Activated naive CD8-positive, alpha-beta T cell (primary cell): ENCODE measurements around the gene GPR68.
"Not testable (repeated sequence)": the region's sequence is repeated elsewhere in the genome, so short reads cannot be mapped to it uniquely, and the experiment has no call there.

Experiments used
- H3K27ac Mint-ChIP-seq: one replicate; pipeline ENCODE4 v1.8.0; 2021; ENCODE audit warnings: mixed read lengths
- H3K27me3 Mint-ChIP-seq: one replicate; pipeline ENCODE4 v1.8.0; 2021; ENCODE audit warnings: mixed read lengths
- H3K36me3 Mint-ChIP-seq: one replicate; pipeline ENCODE4 v1.8.0; 2021; ENCODE audit warnings: mixed read lengths
- H3K4me1 Mint-ChIP-seq: one replicate; pipeline ENCODE4 v1.8.0; 2021; ENCODE audit warnings: low read depth, mixed read lengths
- H3K4me3 Mint-ChIP-seq: one replicate; pipeline ENCODE4 v1.8.0; 2021; ENCODE audit warnings: mild to moderate bottlenecking, mixed read lengths
- H3K9me3 Mint-ChIP-seq: one replicate; pipeline ENCODE4 v1.8.0; 2021; ENCODE audit warnings: low read depth, mixed read lengths

Gene GPR68

DNA sequence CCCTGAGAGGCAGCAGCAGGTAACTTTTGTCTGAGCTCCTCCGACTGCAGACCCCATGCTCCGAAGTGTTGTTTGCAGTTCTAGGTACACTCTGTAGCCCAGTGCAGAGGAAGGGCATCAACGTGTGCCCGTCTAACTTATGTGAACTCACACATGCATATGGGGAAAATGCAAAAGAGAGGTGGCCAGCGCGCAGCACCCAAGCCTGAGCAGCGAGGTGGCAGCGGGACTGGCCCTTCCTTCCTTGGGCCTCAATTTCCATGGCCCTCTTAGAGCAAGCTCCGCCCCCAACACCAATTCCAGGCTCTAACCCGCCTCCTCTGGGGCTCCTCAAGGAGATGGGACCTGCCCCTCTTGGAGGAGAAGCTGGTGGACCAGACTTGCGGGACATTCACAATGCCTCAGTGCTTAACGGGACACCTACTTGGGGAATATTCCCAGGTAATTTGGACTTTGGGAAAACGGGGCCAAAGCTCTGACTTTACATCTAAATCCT is 27.7 kb downstream of the GPR68 start:
- Mint-ChIP-seq H3K4me1 (peaks cover 11% of the 10 kb centered on the region), H3K9me3 (no peaks in the 10 kb centered on the region), H3K4me3 (no peak overlapping the region), H3K27me3 (no peaks in the 10 kb centered on the region), H3K36me3 (peaks cover 19% of the 10 kb centered on the region), H3K27ac (no peak overlapping the region)

GRCh38 chr14:91215381-91215780 is 29.1 kb downstream of the GPR68 start:
- H3K36me3 Mint-ChIP-seq: peaks cover 15% of the 10 kb centered on the region
- no peak overlapping the region for H3K4me3 Mint-ChIP-seq
- no peaks in the 10 kb centered on the region for H3K9me3 Mint-ChIP-seq
- no peaks in the 10 kb centered on the region for H3K27me3 Mint-ChIP-seq
- peaks cover 2% of the 10 kb centered on the region for H3K4me1 Mint-ChIP-seq
- H3K27ac Mint-ChIP-seq: no peak overlapping the region

DNA sequence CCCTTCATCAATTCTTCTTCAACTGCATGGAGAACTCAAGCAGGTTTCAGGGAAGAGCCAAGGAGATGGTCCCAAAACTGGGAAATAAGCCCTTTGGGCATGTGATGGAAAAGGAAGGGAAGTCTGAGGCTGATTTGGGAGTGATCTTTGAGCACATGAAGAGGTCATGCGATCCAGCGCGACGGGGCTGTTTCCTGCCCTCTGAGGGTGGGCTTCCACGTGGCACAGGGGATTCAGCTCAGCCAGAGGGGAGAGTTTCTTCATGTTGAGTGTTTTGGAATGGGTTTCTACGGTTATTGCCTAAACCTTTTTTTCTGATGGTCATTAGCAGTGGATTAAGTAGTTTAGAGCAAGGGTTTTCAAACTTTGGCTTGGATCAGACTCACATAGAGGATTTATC is 30.2 kb downstream of the GPR68 start:
- Mint-ChIP-seq H3K4me3 (no peak overlapping the region), H3K4me1 (no peaks in the 10 kb centered on the region), H3K27me3 (no peaks in the 10 kb centered on the region), H3K9me3 (no peaks in the 10 kb centered on the region), H3K36me3 (peaks cover 18% of the 10 kb centered on the region), H3K27ac (no peak overlapping the region)

- Mint-ChIP-seq H3K4me3 (no peak overlapping the region), H3K4me1 (peaks cover 6% of the 10 kb centered on the region), H3K9me3 (no peaks in the 10 kb centered on the region), H3K36me3 (peaks cover 23% of the 10 kb centered on the region), H3K27me3 (no peaks in the 10 kb centered on the region), H3K27ac (no peak overlapping the region)
These were observed 33.5 kb downstream of the GPR68 start for GRCh38 chr14:91211017-91211416.

GRCh38 chr14:91207008-91207407 is 37.5 kb downstream of the GPR68 start:
- Mint-ChIP-seq H3K27ac (peak overlapping the region; percentile 47), H3K9me3 (no peaks in the 10 kb centered on the region), H3K4me3 (no peak overlapping the region), H3K27me3 (no peaks in the 10 kb centered on the region), H3K36me3 (peaks cover 20% of the 10 kb centered on the region), H3K4me1 (peaks cover 24% of the 10 kb centered on the region)

GRCh38 chr14:91205459-91205858 is 39.0 kb downstream of the GPR68 start:
- Mint-ChIP-seq H3K27me3 (no peaks in the 10 kb centered on the region), H3K4me1 (peaks cover 28% of the 10 kb centered on the region), H3K9me3 (no peaks in the 10 kb centered on the region), H3K36me3 (peaks cover 25% of the 10 kb centered on the region), H3K4me3 (peak overlapping the region; percentile 10), H3K27ac (peak overlapping the region; percentile 78)

DNA sequence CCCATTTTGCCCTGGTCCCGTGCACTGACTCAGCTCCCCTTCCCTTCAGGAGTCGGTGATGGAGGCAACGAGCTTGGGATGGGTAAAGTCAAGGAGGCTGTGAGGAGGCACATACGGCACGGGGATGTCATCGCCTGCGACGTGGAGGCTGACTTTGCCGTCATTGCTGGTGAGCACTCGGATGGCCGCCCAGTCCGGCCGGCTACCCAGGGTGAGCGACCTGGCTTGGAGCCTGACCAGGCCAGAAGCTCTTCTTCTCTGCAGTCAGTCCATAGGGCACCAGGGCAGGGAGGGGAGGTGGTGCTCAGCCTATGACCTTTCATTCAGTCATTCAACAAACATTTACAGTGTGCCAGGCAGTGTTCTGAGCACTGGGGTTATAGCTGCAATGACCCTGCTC is 39.8 kb downstream of the GPR68 start:
- Mint-ChIP-seq H3K36me3 (peaks cover 28% of the 10 kb centered on the region), H3K27me3 (no peaks in the 10 kb centered on the region), H3K27ac (peak overlapping the region; percentile 78), H3K9me3 (no peaks in the 10 kb centered on the region), H3K4me1 (peaks cover 28% of the 10 kb centered on the region), H3K4me3 (peak overlapping the region; percentile 32)

GRCh38 chr14:91202234-91202974 is 42.1 kb downstream of the GPR68 start:
- Mint-ChIP-seq H3K4me1 (peaks cover 30% of the 10 kb centered on the region), H3K27ac (no peak overlapping the region)

DNA sequence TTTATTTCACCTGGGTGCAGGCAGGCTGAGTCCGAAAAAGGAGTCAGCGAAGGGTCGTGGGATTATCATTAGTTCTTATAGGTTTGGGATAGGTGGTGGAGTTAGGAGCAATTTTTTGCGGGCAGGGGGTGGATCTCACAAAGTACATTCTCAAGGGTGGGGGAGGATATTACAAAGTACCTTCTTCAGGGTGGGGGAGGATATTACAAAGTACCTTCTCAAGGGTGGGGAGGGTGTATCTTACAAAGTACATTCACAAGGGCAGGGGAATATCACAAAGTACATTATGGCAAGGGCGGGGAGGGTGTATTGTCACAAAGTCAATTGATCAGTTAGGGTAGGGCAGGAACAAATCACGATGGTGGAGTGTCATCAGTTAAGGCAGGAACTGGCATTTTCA is 43.7 kb downstream of the GPR68 start:
- not testable (repeated sequence) for H3K27ac Mint-ChIP-seq, H3K4me3 Mint-ChIP-seq
- H3K4me1 Mint-ChIP-seq: peaks cover 24% of the 10 kb centered on the region

More at GRCh38 chr14:91202234-91202974, 42.1 kb downstream of the GPR68 start:
- H3K36me3 Mint-ChIP-seq: peaks cover 30% of the 10 kb centered on the region
- no peak overlapping the region for H3K4me3 Mint-ChIP-seq
- no peaks in the 10 kb centered on the region for H3K27me3 Mint-ChIP-seq
- no peaks in the 10 kb centered on the region for H3K9me3 Mint-ChIP-seq

DNA sequence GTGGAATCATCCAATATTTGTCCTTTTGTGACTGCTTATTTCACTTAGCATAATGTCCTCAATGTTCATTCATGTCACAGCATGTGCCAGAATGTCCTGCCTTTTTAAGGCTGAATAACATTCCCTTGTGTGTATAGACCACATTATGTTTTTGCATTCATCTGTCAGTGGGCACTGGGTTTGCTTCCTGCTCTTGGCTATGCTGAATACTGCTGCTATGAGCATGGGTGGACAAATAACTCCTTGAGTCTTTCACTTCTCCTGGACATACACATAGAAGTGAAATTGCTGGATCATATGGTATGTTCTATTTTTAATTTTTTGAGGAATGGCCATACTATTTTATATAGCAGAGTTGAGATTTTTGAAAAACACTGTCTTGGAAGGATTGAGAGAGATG is 46.9 kb downstream of the GPR68 start:
- Mint-ChIP-seq H3K4me3 (no peak overlapping the region), H3K9me3 (no peaks in the 10 kb centered on the region), H3K27me3 (no peaks in the 10 kb centered on the region), H3K4me1 (peaks cover 30% of the 10 kb centered on the region), H3K27ac (no peak overlapping the region), H3K36me3 (peaks cover 26% of the 10 kb centered on the region)

More for the DNA sequence above, 43.7 kb downstream of the GPR68 start:
- H3K9me3 Mint-ChIP-seq, H3K27me3 Mint-ChIP-seq: not testable (repeated sequence)
- peaks cover 32% of the 10 kb centered on the region for H3K36me3 Mint-ChIP-seq

GRCh38 chr14:91195881-91196280 is 48.6 kb downstream of the GPR68 start:
- Mint-ChIP-seq H3K36me3 (peaks cover 36% of the 10 kb centered on the region), H3K4me3 (no peak overlapping the region), H3K27me3 (no peaks in the 10 kb centered on the region), H3K9me3 (no peaks in the 10 kb centered on the region), H3K4me1 (peaks cover 27% of the 10 kb centered on the region), H3K27ac (no peak overlapping the region)

DNA sequence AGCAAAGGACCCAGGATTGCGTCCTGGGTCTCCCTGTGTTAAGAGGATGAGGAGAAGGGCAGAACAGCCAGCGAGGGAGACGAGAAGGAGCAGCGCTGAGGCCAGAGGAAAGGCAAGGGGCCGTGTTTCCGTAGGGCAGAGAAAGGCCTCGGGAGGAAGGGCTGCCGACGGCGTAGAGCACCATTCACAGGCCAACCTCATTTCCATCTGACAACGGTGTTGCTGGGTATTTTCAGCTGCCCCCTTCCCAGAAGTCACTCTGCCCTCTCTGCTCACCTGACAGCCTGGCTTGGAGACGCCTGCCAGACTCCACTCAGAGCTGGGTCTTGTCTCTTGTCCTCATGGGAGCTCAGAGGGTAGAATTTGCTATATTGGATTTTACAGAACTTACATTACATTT is 51.4 kb downstream of the GPR68 start:
- H3K4me1 Mint-ChIP-seq: peaks cover 25% of the 10 kb centered on the region
- no peak overlapping the region for H3K27ac Mint-ChIP-seq

DNA sequence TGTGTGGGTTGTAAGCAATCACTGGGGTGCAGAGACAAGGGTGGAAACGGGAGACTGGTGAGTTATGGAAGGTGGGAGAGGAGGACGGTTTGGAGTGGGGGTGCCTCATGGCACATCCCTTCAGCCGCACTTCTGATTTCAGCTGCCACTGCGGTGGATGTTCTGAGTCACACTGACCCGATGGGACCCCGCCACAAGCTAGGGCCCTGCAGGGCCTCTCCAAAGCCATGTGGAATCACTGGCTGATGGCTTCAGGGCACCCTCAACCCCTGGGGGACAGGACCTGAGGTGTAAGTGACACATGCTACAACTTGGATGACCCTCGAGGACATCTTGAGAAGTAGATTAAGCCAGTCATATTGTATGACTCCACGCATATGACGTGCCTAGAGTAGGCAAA is 53.7 kb downstream of the GPR68 start:
- peaks cover 22% of the 10 kb centered on the region for H3K4me1 Mint-ChIP-seq

More for the DNA sequence above, 51.4 kb downstream of the GPR68 start:
- Mint-ChIP-seq H3K36me3 (peaks cover 30% of the 10 kb centered on the region), H3K27me3 (no peaks in the 10 kb centered on the region), H3K9me3 (no peaks in the 10 kb centered on the region), H3K4me3 (no peak overlapping the region)

DNA sequence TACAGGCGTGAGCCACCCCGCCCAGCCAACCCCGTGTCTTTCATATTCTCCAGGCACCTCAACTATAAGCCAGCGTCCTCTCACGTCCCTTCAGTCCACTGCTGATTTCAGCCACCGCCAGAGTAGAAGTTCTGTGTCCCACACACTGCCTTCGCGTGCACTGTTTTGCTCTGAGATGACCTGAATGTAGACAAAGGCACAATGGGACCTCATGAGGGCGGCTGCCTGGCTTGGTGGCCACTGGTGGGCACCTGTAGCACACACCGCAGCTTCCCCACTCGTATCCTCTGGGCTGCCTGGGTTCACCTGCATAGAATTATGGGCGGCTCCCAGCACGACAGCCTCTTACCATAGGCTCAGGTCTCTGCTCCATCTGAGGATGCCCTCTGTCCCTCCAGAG is 57.2 kb downstream of the GPR68 start:
- peaks cover 18% of the 10 kb centered on the region for H3K36me3 Mint-ChIP-seq
- H3K27me3 Mint-ChIP-seq: no peaks in the 10 kb centered on the region
- no peak overlapping the region for H3K4me3 Mint-ChIP-seq
- no peak overlapping the region for H3K27ac Mint-ChIP-seq
- H3K4me1 Mint-ChIP-seq: peaks cover 3% of the 10 kb centered on the region
- H3K9me3 Mint-ChIP-seq: no peaks in the 10 kb centered on the region

More for the DNA sequence above, 53.7 kb downstream of the GPR68 start:
- no peak overlapping the region for H3K27ac Mint-ChIP-seq
- no peak overlapping the region for H3K4me3 Mint-ChIP-seq
- H3K36me3 Mint-ChIP-seq: peaks cover 20% of the 10 kb centered on the region
- no peaks in the 10 kb centered on the region for H3K9me3 Mint-ChIP-seq
- H3K27me3 Mint-ChIP-seq: no peaks in the 10 kb centered on the region

DNA sequence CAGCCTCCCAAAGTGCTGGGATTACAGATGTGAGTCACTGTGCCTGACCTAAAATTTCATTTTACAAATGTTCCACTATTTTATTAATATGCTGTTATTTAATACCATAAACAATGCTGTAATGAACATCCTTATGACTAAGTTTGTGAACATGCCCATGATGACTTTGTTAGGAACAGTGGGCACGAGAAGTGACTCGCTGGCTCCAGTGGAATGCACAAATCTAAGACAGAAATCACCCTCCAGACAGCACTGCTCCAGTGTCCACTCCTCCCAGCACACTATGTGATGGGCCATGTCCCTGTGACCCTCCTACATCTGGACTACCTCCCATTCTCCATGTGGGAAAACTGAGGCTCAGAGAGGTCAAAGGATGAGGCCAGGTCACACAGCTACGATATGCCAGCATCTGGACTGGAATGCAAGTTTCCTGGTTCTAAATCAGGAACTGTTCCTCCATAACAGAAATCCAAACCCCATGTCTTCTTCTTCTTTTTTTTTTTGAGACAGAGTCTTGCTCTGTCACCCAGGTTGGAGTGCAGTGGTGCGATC is 57.9 kb downstream of the GPR68 start:
- H3K36me3 Mint-ChIP-seq: peaks cover 12% of the 10 kb centered on the region

More for the DNA sequence above, 57.9 kb downstream of the GPR68 start:
- no peak overlapping the region for H3K27ac Mint-ChIP-seq
- peaks cover 1% of the 10 kb centered on the region for H3K4me1 Mint-ChIP-seq
- H3K27me3 Mint-ChIP-seq: no peaks in the 10 kb centered on the region
- no peak overlapping the region for H3K4me3 Mint-ChIP-seq
- no peaks in the 10 kb centered on the region for H3K9me3 Mint-ChIP-seq
